ENCODE measurements around the gene SGTA. TPM values are rescaled to one million over a fixed set of nuclear protein-coding genes. Genes with fewer than 3 reads are reported as not detected.
"Not testable (repeated sequence)": the region's sequence is repeated elsewhere in the genome, so short reads cannot be mapped to it uniquely, and the experiment has no call there.

The SGTA gene
- total RNA-seq, 1 experiment from 2014 or later = 114 TPM

- DNase-seq (ENCODE audit: low spot score) = no peak
Measured at GRCh38 chr19:2795827-2796658, 13.0 kb upstream of the SGTA start.

GRCh38 chr19:2793577-2793976 lies 10.5 kb upstream of the SGTA start:
- DNase-seq (ENCODE audit: low spot score) = no peak

GRCh38 chr19:2793126-2793525 lies 10.1 kb upstream of the SGTA start:
- no peak for DNase-seq (ENCODE audit: low spot score)

DNA sequence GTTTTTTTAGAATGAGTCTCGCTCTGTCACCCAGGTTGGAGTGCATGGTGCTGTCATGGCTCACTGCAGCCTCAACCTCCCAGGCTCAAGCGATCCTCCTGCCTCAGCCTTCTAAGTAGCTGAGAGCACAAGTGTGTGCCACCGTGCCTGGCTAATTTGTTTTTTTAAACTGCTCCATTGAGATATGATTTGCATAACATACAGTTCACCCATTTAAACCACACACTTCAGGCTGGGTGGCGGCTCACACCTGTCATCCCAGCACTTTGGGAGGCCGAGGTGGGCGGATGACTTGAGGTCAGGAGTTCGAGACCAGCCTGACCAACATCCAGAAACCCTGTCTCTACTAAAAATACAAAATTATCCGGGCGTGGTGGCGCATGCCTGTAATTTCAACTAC lies 9.6 kb upstream of the SGTA start:
- DNase-seq (ENCODE audit: low spot score) = not testable (repeated sequence)

- no peak for DNase-seq (ENCODE audit: low spot score)
Measured at GRCh38 chr19:2791876-2792275, 8.8 kb upstream of the SGTA start.

DNA sequence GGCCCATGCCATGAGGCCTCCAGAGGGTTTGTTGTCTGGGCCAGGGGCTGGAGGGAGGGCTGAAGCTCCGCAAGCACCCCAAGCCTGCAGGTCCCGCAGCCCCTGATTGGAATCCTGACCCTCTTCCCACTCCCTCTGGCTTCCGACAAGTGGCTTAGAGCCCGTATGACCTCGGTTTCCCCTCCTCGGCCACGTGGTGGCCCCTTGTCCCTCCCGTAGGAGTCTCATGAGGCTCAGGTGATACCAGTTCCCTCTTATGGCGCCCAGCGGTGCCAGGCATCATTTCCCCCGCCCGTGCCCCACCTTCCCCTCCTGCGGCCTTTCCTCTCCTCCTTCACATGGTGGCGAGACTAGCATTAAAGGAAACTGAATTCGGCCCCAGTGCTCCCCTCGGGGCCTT lies 8.4 kb upstream of the SGTA start:
- no peak for DNase-seq (ENCODE audit: low spot score)

DNA sequence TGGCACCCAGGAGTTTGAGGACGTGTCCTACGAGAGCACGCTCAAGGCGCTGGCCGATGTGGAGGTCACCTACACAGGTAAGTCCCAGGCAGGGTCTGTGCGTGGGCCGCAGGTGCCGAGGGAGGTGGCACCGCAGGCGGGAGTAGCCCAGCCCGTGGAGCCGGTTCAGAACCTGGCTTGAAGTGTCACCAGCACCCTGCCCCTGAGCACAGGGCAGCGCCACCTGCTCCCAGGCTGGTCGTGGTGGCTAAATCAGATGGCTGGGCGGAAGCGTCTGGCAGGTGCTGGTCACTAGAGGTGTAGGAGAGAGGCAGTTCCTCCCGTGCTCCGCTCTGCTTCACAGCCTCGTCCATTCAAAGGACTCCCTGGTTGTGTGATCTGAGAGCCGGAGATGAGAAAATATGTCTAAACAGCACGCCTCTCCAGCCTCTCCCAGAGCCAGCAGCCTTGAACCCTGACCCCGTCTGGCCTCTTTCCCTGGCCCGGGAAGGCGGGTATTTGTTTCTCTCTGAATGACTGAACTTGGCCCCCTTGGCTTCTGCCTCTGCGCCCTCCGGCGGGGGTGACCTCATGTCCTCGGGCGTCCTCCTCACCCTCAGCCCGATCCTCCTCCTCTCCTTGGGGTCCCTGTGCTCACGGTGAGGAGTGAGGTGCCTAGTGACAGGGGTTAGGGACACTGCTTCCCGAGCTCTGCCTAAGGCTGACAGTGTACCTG lies 7.6 kb upstream of the SGTA start:
- DNase-seq (ENCODE audit: low spot score) = no peak

DNA sequence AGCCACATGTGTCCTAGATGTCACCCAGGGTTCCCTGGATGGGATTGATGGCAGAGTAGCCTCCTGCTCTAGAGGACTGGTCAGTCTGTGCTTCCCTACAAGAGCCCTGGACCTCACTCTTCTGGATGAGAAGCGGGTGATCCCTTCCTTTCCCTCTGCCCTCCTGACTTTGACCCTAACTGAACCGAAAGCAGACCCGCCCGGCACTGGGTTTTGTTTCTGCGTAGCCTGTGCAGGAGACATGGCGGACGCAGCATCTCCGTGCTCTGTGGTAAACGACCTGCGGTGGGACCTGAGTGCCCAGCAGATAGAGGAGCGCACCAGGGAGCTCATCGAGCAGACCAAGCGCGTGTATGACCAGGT lies 7.1 kb upstream of the SGTA start:
- no peak for DNase-seq (ENCODE audit: low spot score)

DNA sequence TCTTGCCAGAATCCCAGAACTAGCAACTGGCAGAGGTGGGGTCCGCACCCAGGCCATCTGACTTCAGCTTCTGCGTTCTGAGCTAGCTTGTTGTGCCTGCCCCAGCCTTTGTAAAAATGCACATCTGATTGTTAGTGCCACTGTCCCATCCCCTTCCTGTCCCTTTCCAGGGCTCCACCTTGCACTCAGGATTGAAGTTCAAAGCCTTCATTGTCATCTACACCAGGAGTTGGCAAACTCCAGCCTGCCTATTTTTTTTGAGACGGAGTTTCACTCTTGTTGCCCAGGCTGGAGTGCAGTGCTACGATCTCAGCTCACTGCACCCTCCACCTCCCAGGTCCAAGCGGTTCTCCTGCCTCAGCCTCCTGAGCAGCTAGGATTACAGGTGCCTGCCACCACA lies 5.2 kb upstream of the SGTA start:
- no peak for DNase-seq (ENCODE audit: low spot score)

DNA sequence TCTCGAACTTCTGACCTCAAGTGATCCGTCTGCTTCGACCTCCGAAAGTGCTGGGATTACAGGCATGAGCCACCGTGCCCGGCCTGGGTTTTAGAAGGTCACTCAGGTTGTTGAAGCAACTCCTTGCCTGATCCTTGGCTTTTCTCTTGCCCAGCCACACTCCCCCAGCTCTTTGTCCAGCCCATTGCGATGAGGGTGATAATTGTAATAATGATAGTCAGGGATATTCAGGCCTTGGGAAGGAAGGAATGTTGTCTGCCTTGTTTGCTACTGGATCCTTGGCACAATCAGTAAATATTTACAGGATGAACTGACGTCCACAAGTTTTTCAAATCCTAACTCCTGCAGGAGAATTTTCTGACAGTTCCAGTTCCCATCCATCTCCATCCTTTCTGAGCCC lies 4.0 kb upstream of the SGTA start:
- DNase-seq (ENCODE audit: low spot score) = no peak

- peak; percentile 100 for DNase-seq (ENCODE audit: low spot score)
Measured at GRCh38 chr19:2785244-2785997, 2.3 kb upstream of the SGTA start, which contains the start of gene THOP1. TSS of gene THOP1 (plus strand) at chr19:2785503. CDS start at chr19:2785663, 160 bp downstream.

- no peak for DNase-seq (ENCODE audit: low spot score)
Measured at GRCh38 chr19:2783781-2784145, 690 bp upstream of the SGTA start.

GRCh38 chr19:2782329-2782935 lies 641 bp downstream of the SGTA start:
- peak; percentile 16 for DNase-seq (ENCODE audit: low spot score)

DNA sequence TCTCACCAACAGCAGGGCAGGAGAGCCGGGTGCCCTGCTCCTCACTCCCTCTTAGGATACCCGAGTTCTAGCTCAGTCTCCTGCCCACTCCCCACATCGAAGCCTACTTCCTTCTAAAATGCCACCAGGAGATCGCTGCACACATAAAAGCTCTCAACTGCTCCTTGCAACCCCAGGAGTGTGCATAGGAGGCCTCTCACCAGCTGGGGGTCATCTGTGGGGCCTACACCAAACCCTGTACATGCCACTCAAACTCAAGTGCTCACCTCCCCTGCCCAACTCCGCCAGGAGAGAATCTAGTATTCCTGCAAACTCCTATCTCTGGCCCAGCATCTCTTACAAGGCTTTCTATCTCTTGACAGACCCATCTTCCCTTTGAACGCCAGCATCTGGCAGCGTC lies 2.8 kb downstream of the SGTA start:
- DNase-seq (ENCODE audit: low spot score) = no peak

- DNase-seq (ENCODE audit: low spot score) = no peak
Measured at GRCh38 chr19:2779121-2779740, 3.8 kb downstream of the SGTA start.

DNA sequence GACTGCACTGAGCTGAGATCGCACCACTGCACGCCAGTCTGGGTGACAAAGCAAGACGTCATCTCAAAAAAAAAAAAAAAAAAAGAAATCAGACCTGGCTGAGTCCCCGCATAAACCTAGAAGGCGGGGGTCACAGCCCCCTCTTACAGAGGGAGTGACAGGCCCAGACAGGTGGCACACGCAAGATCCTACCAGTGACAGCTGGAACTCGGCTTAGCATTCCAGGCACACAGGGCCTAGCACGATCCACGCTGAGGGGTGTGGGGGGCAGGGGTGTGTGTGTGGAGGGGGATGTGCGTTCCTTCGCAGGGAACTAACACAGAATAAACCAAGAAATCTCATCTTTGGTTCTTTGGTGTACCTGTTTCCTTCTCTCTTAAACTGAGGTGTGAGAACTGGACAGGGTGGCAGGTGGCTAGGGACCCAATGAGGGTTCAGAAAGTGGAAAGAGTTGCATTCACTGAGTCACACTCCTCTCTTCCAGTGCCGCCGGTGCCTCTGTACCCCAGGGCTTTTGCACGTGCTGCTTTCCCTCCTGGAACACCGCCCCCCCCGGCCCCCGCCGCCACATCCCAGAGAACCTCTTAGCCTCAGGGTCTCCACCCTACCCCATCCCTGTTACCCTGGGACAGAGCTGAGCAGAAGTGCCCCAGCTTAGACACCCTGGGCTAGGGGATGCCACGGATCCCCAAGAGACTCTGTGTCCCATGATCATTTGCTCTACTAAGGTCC lies 5.0 kb downstream of the SGTA start:
- no peak for DNase-seq (ENCODE audit: low spot score)

DNA sequence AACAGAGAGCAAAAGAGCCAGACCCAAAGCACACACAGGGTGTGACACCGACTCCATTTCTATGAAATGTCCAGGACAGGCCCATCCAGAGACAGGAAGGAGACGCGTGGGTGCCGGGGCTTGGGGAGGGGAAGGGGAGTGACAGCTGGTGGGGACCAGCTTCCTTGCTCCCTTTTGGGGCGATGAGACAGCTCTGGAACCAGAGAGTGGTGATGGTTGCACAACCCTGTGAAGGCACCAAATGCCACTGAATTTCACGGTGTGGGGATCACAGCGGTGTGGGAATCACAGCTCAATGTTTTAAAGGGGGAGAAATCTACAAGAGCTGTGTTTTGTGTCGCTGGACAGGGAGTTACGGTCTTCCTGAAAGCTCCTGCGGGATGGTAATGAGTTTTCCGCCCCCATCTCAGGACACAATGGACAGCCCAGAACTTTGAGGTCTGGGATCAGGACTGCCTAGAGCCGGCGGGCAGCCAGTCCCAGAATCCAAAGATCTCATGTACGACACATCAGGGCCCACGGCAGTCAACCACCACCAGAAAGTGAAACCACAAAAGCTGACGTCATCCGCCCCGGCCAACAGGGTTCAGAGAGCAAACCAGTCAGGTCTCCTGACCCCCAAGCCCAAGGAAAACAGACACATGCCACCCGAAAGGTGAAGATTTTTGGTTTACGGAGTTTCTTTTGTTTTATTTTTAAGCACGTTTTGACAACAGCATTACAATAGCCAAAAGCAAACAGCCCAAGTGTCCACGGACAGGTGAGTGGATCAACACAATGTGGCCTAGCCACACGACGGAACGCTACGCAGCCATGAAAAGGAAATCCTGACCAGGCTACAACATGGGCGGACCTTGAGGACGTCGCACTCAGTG lies 7.3 kb downstream of the SGTA start:
- DNase-seq (ENCODE audit: low spot score) = peak; percentile 65

- no peak for DNase-seq (ENCODE audit: low spot score)
Measured at GRCh38 chr19:2774953-2775555, 8.0 kb downstream of the SGTA start.

DNA sequence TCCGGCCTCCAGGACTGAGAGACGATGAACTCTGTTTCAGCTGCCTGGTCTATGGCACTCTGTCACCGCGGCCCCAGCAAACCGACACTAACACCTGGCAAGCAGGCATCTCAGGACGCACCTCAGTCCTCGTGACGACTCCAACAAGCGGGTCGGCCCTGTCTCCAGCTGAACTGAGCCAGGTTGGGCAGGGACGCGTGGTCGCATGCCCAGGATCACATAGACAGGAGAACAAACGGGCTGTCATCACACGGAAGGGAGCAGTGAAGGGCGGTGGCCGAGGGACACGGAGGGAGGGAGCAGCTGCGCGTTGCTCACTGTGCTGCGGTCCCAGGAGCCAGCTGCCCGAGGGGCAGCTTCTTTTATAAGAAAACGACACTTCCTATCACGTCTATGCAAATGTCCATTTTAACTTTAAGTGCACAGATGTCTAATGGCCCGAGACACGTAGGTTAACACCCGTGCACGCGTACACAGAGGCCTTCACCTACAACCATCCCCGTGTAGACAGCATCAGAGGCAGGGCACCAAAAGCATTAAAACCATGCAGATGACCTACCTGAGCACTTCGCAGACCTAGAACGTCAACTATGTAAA lies 8.9 kb downstream of the SGTA start:
- no peak for DNase-seq (ENCODE audit: low spot score)
